SIG-M5 treated with dmso at 0.1 percent for 504 hours (cell line): Measurements from ENCODE around the gene ACADSB.

Experiments
- DNase-seq: peaks from one replicate; lab custom pipeline; 2025; ENCODE audit not compliant: unreplicated experiment; lab: John Stamatoyannopoulos, UW

ACADSB gene

DNA sequence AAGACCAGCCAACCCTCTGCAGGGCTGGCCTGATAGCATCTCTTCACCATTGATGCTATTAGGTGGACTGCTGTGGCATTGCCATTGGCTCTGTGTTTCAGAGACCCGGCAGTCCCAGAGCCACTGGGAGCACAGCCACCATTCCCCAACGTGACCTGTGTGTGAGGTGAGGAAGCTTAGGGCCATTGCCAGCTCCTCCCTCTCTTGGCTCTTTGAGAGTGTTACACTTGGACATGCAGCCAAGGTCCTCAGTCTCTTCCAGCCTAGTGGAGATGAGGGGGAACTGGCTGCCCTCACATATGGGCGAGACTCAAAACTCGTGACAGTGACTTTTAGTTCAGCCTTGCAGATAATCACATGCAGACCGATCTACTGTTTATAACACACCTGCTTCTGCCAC is 87.6 kb downstream of the ACADSB start:
- DNase-seq, result no peak

DNA sequence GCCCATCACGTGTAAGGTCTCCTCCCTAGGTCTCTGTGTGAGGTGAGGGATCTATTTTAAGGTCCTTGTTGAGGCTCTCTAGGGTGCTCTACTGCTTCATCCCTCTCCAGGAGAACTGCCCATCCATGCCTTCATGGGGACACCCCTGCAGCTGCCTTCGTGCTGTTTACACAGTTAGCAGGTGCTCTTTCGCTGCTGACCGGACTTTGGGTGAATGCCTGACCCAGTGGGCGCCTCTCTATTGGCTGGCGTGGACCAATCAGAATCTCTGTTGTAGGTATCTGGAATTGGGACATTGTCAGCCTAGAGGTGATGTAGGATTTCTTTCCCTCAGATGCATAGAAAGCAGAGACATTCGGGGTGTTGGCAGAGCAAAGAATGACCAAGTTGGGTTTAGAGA is 88.2 kb downstream of the ACADSB start:
- DNase-seq, result no peak

DNA sequence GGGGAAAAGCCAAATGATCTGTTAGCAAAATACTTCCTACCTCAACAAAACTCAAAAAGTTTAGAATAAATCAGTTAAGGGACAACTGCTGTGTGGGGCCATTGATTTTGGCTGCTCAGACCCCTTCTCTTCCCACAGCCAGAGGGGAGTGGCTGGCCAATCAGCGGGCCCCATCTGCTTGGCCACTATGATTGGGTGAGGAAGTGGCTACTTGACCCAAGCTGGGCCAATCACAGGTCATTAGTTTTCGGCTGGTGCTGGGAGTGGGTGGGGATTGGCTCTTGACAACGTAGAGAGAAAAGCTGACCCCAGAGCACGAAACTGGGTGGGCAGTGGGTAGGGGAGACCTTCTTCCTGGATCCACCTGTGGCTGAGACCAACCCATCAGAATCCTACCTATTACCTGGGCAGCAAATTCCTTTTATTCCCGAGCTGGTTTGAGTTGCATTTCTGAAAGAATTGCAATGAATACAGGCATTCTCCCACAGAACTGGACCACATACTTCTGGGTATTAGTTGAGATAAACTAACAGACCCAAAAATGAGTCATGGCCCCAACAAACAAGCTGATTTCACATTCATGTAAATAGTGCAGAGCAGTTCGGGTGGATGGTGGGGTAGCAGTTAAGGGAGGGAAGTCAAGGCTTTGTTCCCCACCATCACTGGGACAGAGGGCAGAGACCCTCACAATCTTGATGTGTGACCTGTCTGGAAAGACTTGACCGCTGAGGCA is 91.4 kb downstream of the ACADSB start:
- no peak for DNase-seq

DNA sequence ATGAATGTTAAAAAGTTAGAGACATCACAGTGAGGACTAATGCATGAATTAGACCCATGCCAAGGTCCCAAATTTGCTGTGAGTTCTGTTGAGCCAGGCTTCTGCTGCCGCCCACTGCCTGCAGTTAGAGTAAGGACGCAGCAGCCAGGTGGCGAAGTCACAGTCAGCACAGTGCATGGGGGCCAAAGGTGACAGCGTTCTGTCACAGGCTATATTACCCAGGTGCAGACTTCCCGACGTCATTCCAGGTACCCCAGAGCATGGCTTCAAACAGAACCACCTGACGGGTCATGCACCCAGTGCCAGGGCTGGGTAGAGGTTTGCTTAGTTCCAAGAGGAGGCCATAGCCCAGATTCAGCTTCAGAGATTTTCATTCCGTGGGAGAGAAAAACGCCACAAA is 93.1 kb downstream of the ACADSB start:
- no peak for DNase-seq

DNA sequence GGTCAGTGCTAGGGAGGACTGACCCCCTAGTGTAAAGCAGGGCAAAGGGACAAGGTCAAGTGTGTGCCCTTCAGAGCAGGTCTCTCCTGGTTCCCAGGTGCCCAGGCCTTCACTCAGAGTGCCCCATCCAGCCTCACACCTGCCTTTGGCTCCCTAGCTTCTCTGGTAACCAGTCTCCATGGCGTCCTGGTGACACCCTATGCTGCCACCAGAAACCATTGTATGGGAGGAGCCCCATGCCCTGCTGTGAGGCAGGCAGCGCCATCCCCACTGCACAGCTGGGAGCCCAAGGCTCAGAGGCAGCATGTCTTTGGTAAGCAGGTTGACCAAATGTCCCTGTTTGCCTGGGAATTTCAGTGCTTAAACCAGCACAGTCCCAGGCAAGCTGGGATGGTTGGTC is 93.9 kb downstream of the ACADSB start:
- no peak for DNase-seq

DNA sequence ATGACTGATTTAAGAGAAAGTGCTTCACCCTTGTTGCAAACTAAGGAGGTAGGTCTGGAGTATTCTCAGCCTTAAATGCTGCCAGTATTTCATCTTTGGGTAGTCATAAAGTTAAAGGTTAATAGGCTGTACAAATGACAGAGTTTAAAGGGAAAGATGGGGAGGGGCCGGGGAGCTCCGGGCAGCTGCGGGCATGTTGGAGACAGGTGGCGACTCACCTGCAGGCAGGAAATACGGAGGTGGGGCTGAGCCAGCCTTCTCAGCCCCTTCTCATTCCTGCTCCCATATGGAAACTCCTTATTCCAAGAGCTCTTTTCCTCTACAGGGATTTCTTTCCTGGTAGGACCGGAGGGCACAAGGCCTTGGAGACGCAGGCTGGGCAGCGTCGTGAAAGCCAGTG is 95.1 kb downstream of the ACADSB start:
- no peak for DNase-seq
